ENCODE measurements around the gene EIF2S1. TPM values are rescaled to one million over a fixed set of nuclear protein-coding genes. Genes with fewer than 3 reads are reported as not detected.

The EIF2S1 gene
- total RNA-seq, 1 donor from 2014 or later, result 82.8 TPM

Other genes with a start within 250 kb of the EIF2S1 start
- gene GARIN2, start 170.9 kb upstream of the EIF2S1 start, total RNA-seq (ENCODE audit: insufficient read depth, low replicate concordance), result not detected
- gene PALS1, start 118.9 kb upstream of the EIF2S1 start, total RNA-seq (ENCODE audit: insufficient read depth, low replicate concordance), result 39.2 TPM
- gene ATP6V1D, start 524 bp upstream of the EIF2S1 start, total RNA-seq (ENCODE audit: insufficient read depth, low replicate concordance), result 94.9 TPM
- gene PLEK2, start 51.8 kb downstream of the EIF2S1 start, total RNA-seq (ENCODE audit: insufficient read depth, low replicate concordance), result 3.9 TPM
- gene TMEM229B, start 128.4 kb downstream of the EIF2S1 start, total RNA-seq (ENCODE audit: insufficient read depth, low replicate concordance), result 1.9 TPM
- 3.4 TPM for gene PLEKHH1, start 173.0 kb downstream of the EIF2S1 start, total RNA-seq (ENCODE audit: insufficient read depth, low replicate concordance)
- gene PIGH, start 239.9 kb downstream of the EIF2S1 start, total RNA-seq (ENCODE audit: insufficient read depth, low replicate concordance), result 23.1 TPM